Measurements from ENCODE around the gene ELFN1.

The ELFN1 gene

DNA sequence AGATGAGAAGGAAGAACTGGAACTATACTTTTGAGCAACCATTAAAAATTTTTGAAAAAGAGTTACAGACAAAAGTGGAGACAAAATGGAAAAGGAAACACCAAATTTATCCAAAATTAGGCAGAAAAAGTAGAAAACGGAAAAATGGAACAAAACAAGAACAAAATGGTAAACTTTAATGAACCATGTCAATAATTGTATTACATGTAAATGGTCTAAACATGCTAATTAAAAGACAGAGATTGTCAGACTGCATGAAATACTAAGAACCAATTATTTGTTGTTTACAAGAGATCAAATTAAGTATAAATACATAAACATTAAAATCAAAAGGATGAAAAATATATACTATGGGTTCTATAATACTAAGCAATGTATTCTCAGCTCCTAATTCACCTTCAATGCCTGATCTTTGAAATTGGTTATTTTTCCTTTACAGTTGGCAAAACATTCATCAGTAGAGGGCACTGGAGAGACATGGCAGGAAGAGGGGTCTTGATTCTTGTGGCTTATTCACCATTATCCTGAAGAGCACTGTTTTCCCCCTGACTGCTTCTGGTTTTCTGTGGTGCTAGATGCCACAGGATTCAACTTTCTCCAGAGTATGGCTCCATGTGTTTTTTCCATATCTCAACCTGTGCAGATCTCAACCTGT lies 124.9 kb downstream of the ELFN1 start:
- Histone ChIP-seq H3K4me2 (ENCODE audit: low read depth, low read length, poor library complexity, severe bottlenecking) (no peak overlapping the region), H3K9me2 (replicated peaks; ENCODE audit: insufficient read depth, low read length) (no peaks in the 10 kb centered on the region), H3K27me3 (ENCODE audit: low read length) (peaks cover 14% of the 10 kb centered on the region; the same call in 1 of the 2 replicates), H3K79me2 (ENCODE audit: insufficient read depth, low read length) (no peaks in the 10 kb centered on the region), H3F3A (ENCODE audit: insufficient read depth) (no peaks in the 10 kb centered on the region), H3K27ac (ENCODE audit: low read depth, low read length) (no peak overlapping the region), H4K20me1 (ENCODE audit: low read depth, low read length) (no peaks in the 10 kb centered on the region), H3K9ac (ENCODE audit: low read length) (no peak overlapping the region), H3K9me3 (ENCODE audit: insufficient read depth, low read length) (peaks cover 9% of the 10 kb centered on the region; the same call in 1 of the 2 replicates), H3K4me3 (ENCODE audit: insufficient read depth, low read length, poor library complexity, severe bottlenecking) (no peak overlapping the region), H2AFZ (ENCODE audit: low read depth, low read length, severe bottlenecking) (no peak overlapping the region), H3K36me3 (ENCODE audit: low read length) (no peaks in the 10 kb centered on the region)
- no peak for TF ChIP-seq EZH2phosphoT487 (conservative IDR thresholded peaks at IDR 0.05; ENCODE audit: low read length)
- TF ChIP-seq, protein P1, sequence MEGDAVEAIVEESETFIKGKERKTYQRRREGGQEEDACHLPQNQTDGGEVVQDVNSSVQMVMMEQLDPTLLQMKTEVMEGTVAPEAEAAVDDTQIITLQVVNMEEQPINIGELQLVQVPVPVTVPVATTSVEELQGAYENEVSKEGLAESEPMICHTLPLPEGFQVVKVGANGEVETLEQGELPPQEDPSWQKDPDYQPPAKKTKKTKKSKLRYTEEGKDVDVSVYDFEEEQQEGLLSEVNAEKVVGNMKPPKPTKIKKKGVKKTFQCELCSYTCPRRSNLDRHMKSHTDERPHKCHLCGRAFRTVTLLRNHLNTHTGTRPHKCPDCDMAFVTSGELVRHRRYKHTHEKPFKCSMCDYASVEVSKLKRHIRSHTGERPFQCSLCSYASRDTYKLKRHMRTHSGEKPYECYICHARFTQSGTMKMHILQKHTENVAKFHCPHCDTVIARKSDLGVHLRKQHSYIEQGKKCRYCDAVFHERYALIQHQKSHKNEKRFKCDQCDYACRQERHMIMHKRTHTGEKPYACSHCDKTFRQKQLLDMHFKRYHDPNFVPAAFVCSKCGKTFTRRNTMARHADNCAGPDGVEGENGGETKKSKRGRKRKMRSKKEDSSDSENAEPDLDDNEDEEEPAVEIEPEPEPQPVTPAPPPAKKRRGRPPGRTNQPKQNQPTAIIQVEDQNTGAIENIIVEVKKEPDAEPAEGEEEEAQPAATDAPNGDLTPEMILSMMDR (IDR thresholded peaks at IDR 0.05; ENCODE audit: insufficient read depth, low read length, poor library complexity, severe bottlenecking), result peak; percentile 29
